Stimulated activated CD4-positive, alpha-beta T cell treated with anti-CD3 and anti-CD28 coated beads, Interleukin-1b, Interleukin-23, amount 100 ng/mL, for 1 hour (primary cell): ENCODE measurements around the gene SLC35D2.
"Not testable (repeated sequence)": the region's sequence is repeated elsewhere in the genome, so short reads cannot be mapped to it uniquely, and the experiment has no call there.

Experiments
- DNase-seq, 2 donors: peaks; one replicate each; pipeline ENCODE4 v3.0.0-alpha.2; 2020; ENCODE audit warnings: low read depth in 2 of 2

SLC35D2 gene

GRCh38 chr9:96400132-96400910, 16.8 kb upstream of the SLC35D2 start:
- no peak for DNase-seq

GRCh38 chr9:96399325-96399633, 15.8 kb upstream of the SLC35D2 start:
- no peak for DNase-seq

- DNase-seq, result no peak
These were observed 15.2 kb upstream of the SLC35D2 start for GRCh38 chr9:96398582-96399324.

- DNase-seq, result no peak
These were observed 12.5 kb upstream of the SLC35D2 start for GRCh38 chr9:96395964-96396363.

- DNase-seq, result no peak
These were observed 11.5 kb upstream of the SLC35D2 start for GRCh38 chr9:96394832-96395496.

- no peak for DNase-seq
These were observed 8.8 kb upstream of the SLC35D2 start for GRCh38 chr9:96392263-96392662.

- no peak for DNase-seq
These were observed 7.7 kb upstream of the SLC35D2 start for GRCh38 chr9:96391021-96391765.

GRCh38 chr9:96388144-96388543, 4.6 kb upstream of the SLC35D2 start:
- no peak for DNase-seq

- DNase-seq, result no peak
These were observed 2.6 kb upstream of the SLC35D2 start for GRCh38 chr9:96386157-96386556.

- DNase-seq, result no peak
These were observed 709 bp downstream of the SLC35D2 start for GRCh38 chr9:96382839-96383164.

- DNase-seq, result no peak
These were observed 1.3 kb downstream of the SLC35D2 start for GRCh38 chr9:96382175-96382574.

GRCh38 chr9:96381696-96382095, 1.8 kb downstream of the SLC35D2 start:
- no peak for DNase-seq

GRCh38 chr9:96381125-96381524, 2.4 kb downstream of the SLC35D2 start:
- no peak for DNase-seq

- DNase-seq, result no peak
These were observed 4.0 kb downstream of the SLC35D2 start for GRCh38 chr9:96379461-96379860.

- DNase-seq, result no peak
These were observed 5.3 kb downstream of the SLC35D2 start for GRCh38 chr9:96378187-96378586.

- no peak for DNase-seq
These were observed 6.3 kb downstream of the SLC35D2 start for GRCh38 chr9:96376891-96377874.

- not testable (repeated sequence) for DNase-seq
These were observed 8.0 kb downstream of the SLC35D2 start for GRCh38 chr9:96375507-96375906.

GRCh38 chr9:96367943-96368342, 15.6 kb downstream of the SLC35D2 start:
- no peak for DNase-seq

- no peak for DNase-seq
These were observed 20.1 kb downstream of the SLC35D2 start for GRCh38 chr9:96363175-96363967.

- not testable (repeated sequence) for DNase-seq
These were observed 21.4 kb downstream of the SLC35D2 start for GRCh38 chr9:96362119-96362518.
